HG03135 (cell line): ENCODE measurements around the gene GPR39.

Experiments
- ATAC-seq: cut with Tn5 transposase; IDR thresholded peaks from one replicate; pipeline ENCODE4 v1.9.1; 2021; ENCODE audit warnings: mild to moderate bottlenecking, moderate library complexity; ENCODE audit not compliant: unreplicated experiment

The GPR39 gene

GRCh38 chr2:132412021-132412420 lies 4.6 kb upstream of the GPR39 start:
- ATAC-seq: no peak

- ATAC-seq: no peak
Measured at GRCh38 chr2:132414081-132414480, 2.5 kb upstream of the GPR39 start.

- no peak for ATAC-seq
Measured at GRCh38 chr2:132415256-132415914, 1.2 kb upstream of the GPR39 start.

- ATAC-seq: no peak
Measured at GRCh38 chr2:132415915-132416722, 486 bp upstream of the GPR39 start.

GRCh38 chr2:132417430-132418035 lies 928 bp downstream of the GPR39 start:
- no peak for ATAC-seq

GRCh38 chr2:132419235-132419634 lies 2.6 kb downstream of the GPR39 start:
- no peak for ATAC-seq

GRCh38 chr2:132419941-132420340 lies 3.3 kb downstream of the GPR39 start:
- ATAC-seq: no peak

- ATAC-seq: no peak
Measured at GRCh38 chr2:132420816-132421805, 4.5 kb downstream of the GPR39 start.

GRCh38 chr2:132422736-132423135 lies 6.1 kb downstream of the GPR39 start:
- ATAC-seq: no peak

- no peak for ATAC-seq
Measured at GRCh38 chr2:132424526-132425121, 8.0 kb downstream of the GPR39 start.

- no peak for ATAC-seq
Measured at GRCh38 chr2:132426033-132426432, 9.4 kb downstream of the GPR39 start.

- no peak for ATAC-seq
Measured at GRCh38 chr2:132426656-132427055, 10.1 kb downstream of the GPR39 start.

- no peak for ATAC-seq
Measured at GRCh38 chr2:132429351-132429750, 12.7 kb downstream of the GPR39 start.

- ATAC-seq: no peak
Measured at GRCh38 chr2:132429941-132430573, 13.5 kb downstream of the GPR39 start.

- no peak for ATAC-seq
Measured at GRCh38 chr2:132430895-132431294, 14.3 kb downstream of the GPR39 start.

- no peak for ATAC-seq
Measured at GRCh38 chr2:132437852-132438669, 21.5 kb downstream of the GPR39 start.

- no peak for ATAC-seq
Measured at GRCh38 chr2:132438691-132439090, 22.1 kb downstream of the GPR39 start.

GRCh38 chr2:132439703-132440398 lies 23.2 kb downstream of the GPR39 start:
- ATAC-seq: no peak
